Measurements from ENCODE around the gene NEDD4L. TPM values are rescaled to one million over a fixed set of nuclear protein-coding genes. Genes with fewer than 3 reads are reported as not detected.

The NEDD4L gene
- total RNA-seq, 1 donor from 2014 or later = 15.6 TPM

DNA sequence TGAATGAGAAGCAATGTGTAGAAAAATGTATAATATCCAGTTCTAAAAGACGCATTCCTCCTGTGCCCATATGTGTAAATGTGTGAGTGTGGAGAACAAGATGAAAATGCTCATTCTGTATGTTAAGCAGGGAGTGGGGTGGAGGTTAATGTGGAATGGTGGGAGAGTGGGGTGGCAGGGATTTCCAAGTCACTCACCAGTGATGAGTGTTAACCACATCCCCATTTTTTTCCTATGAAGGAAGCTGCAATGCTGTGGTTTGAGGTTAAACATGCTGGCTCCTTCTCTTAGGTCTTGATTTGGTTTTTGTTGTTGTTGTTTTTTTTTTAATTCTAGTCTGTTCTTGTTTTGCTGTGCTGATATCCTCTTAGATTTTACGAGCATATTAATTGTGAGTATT is 169.4 kb downstream of the NEDD4L start:
- H3K4me1 ChIP-seq = no peaks in the 10 kb centered on the region
- DNase-seq (ENCODE audit: low spot score in 2 of 2) = no peak
- H3K4me3 ChIP-seq = no peak overlapping the region
- TF ChIP-seq, protein P1, sequence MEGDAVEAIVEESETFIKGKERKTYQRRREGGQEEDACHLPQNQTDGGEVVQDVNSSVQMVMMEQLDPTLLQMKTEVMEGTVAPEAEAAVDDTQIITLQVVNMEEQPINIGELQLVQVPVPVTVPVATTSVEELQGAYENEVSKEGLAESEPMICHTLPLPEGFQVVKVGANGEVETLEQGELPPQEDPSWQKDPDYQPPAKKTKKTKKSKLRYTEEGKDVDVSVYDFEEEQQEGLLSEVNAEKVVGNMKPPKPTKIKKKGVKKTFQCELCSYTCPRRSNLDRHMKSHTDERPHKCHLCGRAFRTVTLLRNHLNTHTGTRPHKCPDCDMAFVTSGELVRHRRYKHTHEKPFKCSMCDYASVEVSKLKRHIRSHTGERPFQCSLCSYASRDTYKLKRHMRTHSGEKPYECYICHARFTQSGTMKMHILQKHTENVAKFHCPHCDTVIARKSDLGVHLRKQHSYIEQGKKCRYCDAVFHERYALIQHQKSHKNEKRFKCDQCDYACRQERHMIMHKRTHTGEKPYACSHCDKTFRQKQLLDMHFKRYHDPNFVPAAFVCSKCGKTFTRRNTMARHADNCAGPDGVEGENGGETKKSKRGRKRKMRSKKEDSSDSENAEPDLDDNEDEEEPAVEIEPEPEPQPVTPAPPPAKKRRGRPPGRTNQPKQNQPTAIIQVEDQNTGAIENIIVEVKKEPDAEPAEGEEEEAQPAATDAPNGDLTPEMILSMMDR (IDR thresholded peaks at IDR 0.05) = no peak
- intact Hi-C loops (cut with DNase I) = no loop called here
- no peaks in the 10 kb centered on the region for H3K27me3 ChIP-seq
- H3K36me3 ChIP-seq = no peaks in the 10 kb centered on the region
- no peak overlapping the region for H3K27ac ChIP-seq
- no peaks in the 10 kb centered on the region for H3K9me3 ChIP-seq

DNA sequence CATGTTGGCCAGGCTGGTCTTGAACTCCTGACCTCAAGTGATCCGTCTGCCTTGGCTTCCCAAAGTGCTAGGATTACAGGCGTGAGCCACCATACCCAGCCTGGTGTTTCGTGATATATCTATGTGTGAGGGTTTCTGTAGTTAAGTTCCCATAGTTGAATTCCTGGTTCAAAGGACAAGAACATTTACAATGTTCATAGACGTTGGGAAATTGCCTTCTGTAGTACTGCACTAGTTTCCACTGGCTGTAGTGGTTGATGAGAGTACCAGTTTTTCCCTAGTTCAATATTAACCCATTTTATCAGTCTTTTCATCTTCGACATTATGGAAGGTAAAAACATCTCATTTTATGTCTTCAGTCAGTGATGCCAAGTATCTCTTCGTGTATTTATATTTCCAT is 171.0 kb downstream of the NEDD4L start:
- Histone ChIP-seq H3K4me1 (no peaks in the 10 kb centered on the region), H3K9me3 (no peaks in the 10 kb centered on the region), H3K27me3 (no peaks in the 10 kb centered on the region), H3K27ac (no peak overlapping the region), H3K36me3 (no peaks in the 10 kb centered on the region), H3K4me3 (no peak overlapping the region)
- TF ChIP-seq, protein P1 (IDR thresholded peaks at IDR 0.05) = no peak
- DNase-seq (ENCODE audit: low spot score in 2 of 2) = no peak
- intact Hi-C loops (cut with DNase I) = no loop called here

DNA sequence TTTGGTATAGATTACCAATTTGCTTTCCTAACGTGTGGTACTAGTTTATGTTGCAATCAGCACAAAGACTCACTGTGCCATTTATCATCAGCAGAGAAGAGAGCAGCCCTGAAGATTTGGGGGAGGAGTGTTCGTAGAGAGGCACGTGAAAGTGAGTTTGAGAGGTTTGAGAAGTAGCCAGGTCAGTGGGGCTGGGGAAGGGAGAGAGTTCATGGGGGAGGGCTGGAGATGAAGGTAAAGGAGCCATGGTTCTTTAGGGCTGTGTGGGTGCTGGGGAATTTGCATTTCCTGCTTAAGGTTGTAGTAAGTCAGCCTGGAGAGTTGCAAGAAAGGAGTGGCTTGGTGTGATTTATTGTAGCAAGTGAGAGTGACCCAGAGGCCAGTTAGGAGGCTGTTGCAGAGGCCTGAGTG is 172.1 kb downstream of the NEDD4L start:
- TF ChIP-seq, protein P1 (IDR thresholded peaks at IDR 0.05) = no peak
- no peak overlapping the region for H3K27ac ChIP-seq
- intact Hi-C loops (cut with DNase I) = no loop called here
- H3K9me3 ChIP-seq = no peaks in the 10 kb centered on the region
- no peaks in the 10 kb centered on the region for H3K36me3 ChIP-seq
- DNase-seq (ENCODE audit: low spot score in 2 of 2) = no peak
- no peaks in the 10 kb centered on the region for H3K27me3 ChIP-seq
- no peaks in the 10 kb centered on the region for H3K4me1 ChIP-seq
- H3K4me3 ChIP-seq = no peak overlapping the region

DNA sequence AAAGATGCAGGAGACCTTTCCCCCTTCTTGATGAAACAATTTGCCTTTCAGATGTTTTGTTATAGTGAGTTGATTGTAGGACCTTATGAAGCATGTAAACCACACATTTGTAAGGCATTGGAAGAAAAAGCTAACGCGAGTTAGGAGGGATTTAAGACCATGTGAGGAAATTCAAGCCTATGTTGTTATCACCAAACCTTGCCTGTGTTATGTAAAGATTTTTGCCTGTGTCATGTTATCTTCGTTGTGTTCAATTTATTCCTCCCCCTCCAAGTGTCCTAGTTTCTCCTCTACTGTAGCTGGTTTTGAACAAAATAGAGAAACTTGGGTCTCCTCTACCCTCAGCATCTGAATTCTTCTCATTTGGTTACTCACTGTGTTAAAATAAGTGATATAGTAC is 173.0 kb downstream of the NEDD4L start:
- no peaks in the 10 kb centered on the region for H3K36me3 ChIP-seq
- H3K27me3 ChIP-seq = no peaks in the 10 kb centered on the region
- no peak overlapping the region for H3K27ac ChIP-seq
- no peaks in the 10 kb centered on the region for H3K9me3 ChIP-seq
- intact Hi-C loops (cut with DNase I) = no loop called here
- H3K4me3 ChIP-seq = no peak overlapping the region
- H3K4me1 ChIP-seq = no peaks in the 10 kb centered on the region
- TF ChIP-seq, protein P1 (IDR thresholded peaks at IDR 0.05) = no peak
- no peak for DNase-seq (ENCODE audit: low spot score in 2 of 2)

DNA sequence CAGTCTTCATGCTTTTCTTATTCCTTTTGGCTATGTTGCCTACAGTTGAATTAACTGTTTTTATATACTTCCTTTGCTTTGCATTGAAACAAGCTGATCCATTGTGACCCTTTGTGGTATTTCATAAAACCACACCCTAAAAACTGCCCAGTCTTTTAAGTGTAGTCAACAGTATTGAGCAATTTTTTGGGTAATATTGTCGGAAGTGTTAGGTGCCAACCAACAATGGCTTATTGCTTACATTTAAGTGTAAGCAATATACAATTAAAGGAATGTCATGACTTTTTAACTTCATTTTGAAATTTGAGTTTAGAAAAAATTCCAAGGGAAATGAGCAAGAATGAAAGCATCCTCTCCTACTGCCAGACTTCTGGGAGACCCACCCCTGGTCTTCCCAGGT is 174.1 kb downstream of the NEDD4L start:
- TF ChIP-seq, protein P1 (IDR thresholded peaks at IDR 0.05) = no peak
- Histone ChIP-seq H3K9me3 (no peaks in the 10 kb centered on the region), H3K27me3 (no peaks in the 10 kb centered on the region), H3K36me3 (no peaks in the 10 kb centered on the region), H3K27ac (no peak overlapping the region), H3K4me1 (peaks cover 0 to 2% of the 10 kb centered on the region in 2 donors), H3K4me3 (no peak overlapping the region)
- DNase-seq (ENCODE audit: low spot score in 2 of 2) = no peak
- intact Hi-C loops (cut with DNase I) = no loop called here

DNA sequence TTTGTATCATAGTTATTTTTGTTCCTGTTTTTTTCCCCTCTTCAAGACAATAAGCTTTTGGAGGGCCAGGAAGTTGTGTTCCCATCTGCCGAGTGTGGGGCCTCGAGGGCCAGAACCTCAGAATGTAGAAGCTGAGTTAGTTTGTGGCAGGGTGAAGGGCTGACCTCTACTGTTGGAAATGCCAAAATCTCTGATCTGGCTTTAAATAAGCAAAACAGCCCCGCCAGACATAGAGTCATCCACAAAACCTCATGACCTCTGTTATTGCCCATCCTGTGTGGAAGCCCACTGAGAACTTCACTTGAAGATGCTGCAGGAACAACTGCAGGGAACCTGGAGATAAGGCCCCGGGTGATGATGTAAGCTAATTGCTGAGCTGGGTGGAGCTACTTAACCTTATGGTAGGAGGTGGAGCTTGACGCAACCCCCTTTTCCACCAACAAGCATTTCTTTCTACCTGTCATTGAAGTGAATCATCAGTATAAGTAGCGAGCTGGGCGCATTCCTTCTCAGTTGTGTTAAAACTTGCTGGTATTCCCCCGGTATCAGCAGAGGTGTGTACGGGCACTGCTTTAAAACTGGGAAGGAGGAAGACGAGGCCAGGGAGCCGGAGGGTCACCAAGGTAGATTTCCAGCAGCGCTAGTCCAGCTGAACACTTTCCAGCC is 177.2 kb downstream of the NEDD4L start:
- no peak overlapping the region for H3K27ac ChIP-seq
- H3K4me1 ChIP-seq = peaks cover 0 to 15% of the 10 kb centered on the region in 2 donors
- H3K4me3 ChIP-seq = no peak overlapping the region
- DNase-seq (ENCODE audit: low spot score in 2 of 2) = no peak
- no peaks in the 10 kb centered on the region for H3K27me3 ChIP-seq
- no peaks in the 10 kb centered on the region for H3K9me3 ChIP-seq
- intact Hi-C loops (cut with DNase I) = no loop called here
- H3K36me3 ChIP-seq = no peaks in the 10 kb centered on the region
- TF ChIP-seq, protein P1 (IDR thresholded peaks at IDR 0.05) = no peak

All from ascending aorta (tissue), 2 donors.